GM15510 (cell line): ENCODE results near the gene CIAO3.

Experiments
- POLR2A ChIP-seq: IDR thresholded peaks from 3 replicates; pipeline ENCODE4 v1.6.1; 2011; ENCODE audit warnings: borderline replicate concordance; ENCODE audit not compliant: insufficient read length; ENCODE audit errors: extremely low read depth

The CIAO3 gene

GRCh38 chr16:778909-779527, 38.2 kb upstream of the CIAO3 start:
- TF ChIP-seq POLR2A = no peak

GRCh38 chr16:778447-778846, 37.6 kb upstream of the CIAO3 start:
- TF ChIP-seq POLR2A = no peak

- TF ChIP-seq POLR2A = no peak
Observed at GRCh38 chr16:777826-778225, 37.0 kb upstream of the CIAO3 start.

- TF ChIP-seq POLR2A = no peak
Observed at GRCh38 chr16:776824-777223, 36.0 kb upstream of the CIAO3 start.

- no peak for TF ChIP-seq POLR2A
Observed at GRCh38 chr16:775236-775796, 34.5 kb upstream of the CIAO3 start.

GRCh38 chr16:774086-775001, 33.5 kb upstream of the CIAO3 start:
- no peak for TF ChIP-seq POLR2A

DNA sequence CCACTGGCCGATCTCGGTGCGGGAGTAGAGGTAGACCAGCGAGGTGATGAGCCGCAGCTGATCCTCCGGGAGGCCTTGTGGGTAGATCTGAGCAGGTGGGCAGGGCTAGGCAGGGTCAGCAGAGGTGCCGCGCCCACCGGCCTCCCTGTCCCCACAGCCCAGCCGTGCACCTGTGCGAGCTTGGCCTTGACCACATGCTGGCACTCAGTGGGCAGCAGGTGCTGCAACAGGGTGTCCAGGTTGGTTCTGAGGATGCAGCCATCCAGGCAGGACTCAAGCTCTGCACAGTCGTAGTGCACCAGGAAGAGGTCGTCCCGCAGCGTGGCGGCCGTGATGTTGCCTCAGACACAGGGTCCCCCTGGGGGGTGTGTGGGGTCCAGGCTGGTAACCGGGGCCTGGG, 32.2 kb upstream of the CIAO3 start:
- TF ChIP-seq POLR2A = no peak

GRCh38 chr16:770411-770810, 29.6 kb upstream of the CIAO3 start:
- TF ChIP-seq POLR2A = no peak

- TF ChIP-seq POLR2A = no peak
Observed at GRCh38 chr16:769934-770333, 29.1 kb upstream of the CIAO3 start.

- no peak for TF ChIP-seq POLR2A
Observed at GRCh38 chr16:769184-769784, 28.5 kb upstream of the CIAO3 start.

DNA sequence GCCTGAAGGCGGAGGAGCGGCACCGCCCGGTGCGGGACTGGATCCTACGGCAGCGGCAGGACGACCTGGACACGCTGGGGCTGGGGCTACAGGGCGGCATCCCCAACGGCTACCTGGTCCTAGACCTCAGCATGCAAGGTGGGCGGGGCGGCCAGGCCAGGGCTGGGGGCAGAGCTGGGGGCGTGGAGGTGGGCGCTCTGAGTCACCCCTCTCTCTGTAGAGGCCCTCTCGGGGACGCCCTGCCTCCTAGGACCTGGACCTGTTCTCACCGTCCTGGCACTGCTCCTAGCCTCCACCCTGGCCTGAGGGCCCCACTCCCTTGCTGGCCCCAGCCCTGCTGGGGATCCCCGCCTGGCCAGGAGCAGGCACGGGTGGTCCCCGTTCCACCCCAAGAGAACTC, 27.6 kb upstream of the CIAO3 start:
- no peak for TF ChIP-seq POLR2A

- TF ChIP-seq POLR2A = no peak
Observed at GRCh38 chr16:767743-768235, 27.0 kb upstream of the CIAO3 start.

DNA sequence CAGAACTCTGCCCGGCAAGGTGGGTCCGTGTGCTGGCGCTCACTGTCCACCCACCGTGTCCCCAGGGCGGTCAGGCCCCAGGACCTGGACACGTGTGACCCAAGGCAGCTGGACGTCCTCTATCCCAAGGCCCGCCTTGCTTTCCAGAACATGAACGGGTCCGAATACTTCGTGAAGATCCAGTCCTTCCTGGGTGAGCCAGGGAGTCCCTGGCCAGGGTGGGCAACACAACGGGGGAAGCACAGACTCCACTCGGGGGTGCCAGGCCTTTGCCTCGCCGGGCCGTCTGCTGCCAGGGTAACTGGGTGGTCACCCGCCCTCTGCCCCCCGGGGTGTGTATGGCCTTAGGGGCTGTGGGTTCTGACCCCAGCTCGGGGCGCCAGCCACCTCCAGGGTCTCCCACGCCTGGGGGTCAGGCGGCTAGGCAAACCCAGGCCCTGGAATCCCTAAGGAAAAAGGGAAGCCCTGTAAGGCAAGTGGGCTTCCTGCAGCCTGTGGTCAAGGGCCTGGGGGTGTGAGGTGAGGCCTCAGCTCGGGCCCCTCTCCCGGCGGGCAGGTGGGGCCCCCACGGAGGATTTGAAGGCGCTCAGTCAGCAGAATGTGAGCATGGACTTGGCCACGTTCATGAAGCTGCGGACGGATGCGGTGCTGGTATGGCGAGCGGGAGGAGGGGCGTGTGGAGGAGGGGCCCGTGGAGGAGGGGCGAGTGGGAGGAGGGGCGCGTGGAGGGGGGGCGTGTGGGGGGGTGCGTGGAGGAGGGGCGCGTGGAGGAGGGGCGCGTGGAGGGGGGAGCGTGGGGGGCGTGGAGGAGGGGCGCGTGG, 26.2 kb upstream of the CIAO3 start:
- TF ChIP-seq POLR2A = no peak

- TF ChIP-seq POLR2A = no peak
Observed at GRCh38 chr16:766008-766819, 25.4 kb upstream of the CIAO3 start.

- TF ChIP-seq POLR2A = no peak
Observed at GRCh38 chr16:765488-765865, 24.7 kb upstream of the CIAO3 start.
